GM12892 (cell line): ENCODE results near the gene KCNA5.

Experiments used
- POLR2A ChIP-seq: IDR thresholded peaks from 2 replicates; pipeline ENCODE4 v1.6.1; 2011; ENCODE audit warnings: low read depth, low read length, control low read depth
- TAF1 ChIP-seq: IDR thresholded peaks from 2 replicates; pipeline ENCODE4 v1.6.1; 2011; ENCODE audit warnings: low read depth, mild to moderate bottlenecking, control low read depth, low read length, borderline replicate concordance

DNA sequence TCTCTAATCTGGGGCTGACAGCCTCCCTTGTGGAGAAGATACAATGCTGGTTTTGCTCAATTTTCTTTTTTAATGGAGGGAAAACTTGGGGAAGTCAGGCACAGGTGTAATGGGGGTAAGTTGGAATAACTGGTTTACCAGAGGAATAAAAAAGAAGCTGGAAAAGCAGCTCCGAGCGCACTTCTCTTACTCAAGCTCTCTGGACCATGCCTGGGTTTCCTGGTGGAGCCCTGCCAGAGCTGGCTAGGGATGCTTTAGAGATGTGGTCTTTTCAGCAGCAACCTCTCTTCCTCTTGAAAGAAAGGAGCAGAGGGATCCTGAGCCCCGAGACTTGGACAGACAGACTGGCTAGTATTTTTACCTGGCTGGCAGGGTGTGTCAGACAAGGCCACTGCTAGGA is 3.9 kb upstream of the KCNA5 start:
- TF ChIP-seq TAF1 (no peak), POLR2A (no peak)
